ENCODE results near the gene GP9. TPM values are rescaled to one million over a fixed set of nuclear protein-coding genes. Genes with fewer than 3 reads are reported as not detected.
A peak's percentile ranks its signal among the peaks of the same experiment; 100 is the strongest.

GP9 gene
- total RNA-seq, 2 donors from 2014 or later: 0.29 TPM; not detected in 1

- ATAC-seq (peak; percentile 54 to 57), DNase-seq (no peak)
- intact Hi-C loops (cut with DNase I): no loop called here
Measured at GRCh38 chr3:129046037-129046731, 14.4 kb upstream of the GP9 start.

- ATAC-seq (peak in 1 of 2 donors; percentile 7), DNase-seq (no peak)
- intact Hi-C loops (cut with DNase I): no loop called here
Measured at GRCh38 chr3:129046732-129047552, 13.6 kb upstream of the GP9 start.

- DNase-seq: no peak
- intact Hi-C loops (cut with DNase I): no loop called here
Measured at GRCh38 chr3:129047553-129047839, 13.1 kb upstream of the GP9 start.

GRCh38 chr3:129050556-129051295, 9.9 kb upstream of the GP9 start:
- no peak for ATAC-seq
- DNase-seq: no peak
- intact Hi-C loops (cut with DNase I): loop anchor here in 1 of 2 donors (10.0 kb wide), 1 partner anchor 194 kb away; the partner anchor contains the start of gene COPG1

More at GRCh38 chr3:129047553-129047839, 13.1 kb upstream of the GP9 start:
- no peak for ATAC-seq

GRCh38 chr3:129051871-129052340, 8.7 kb upstream of the GP9 start:
- intact Hi-C loops (cut with DNase I): loop anchor here in 1 of 2 donors (2.0 to 10.0 kb wide), 3 partner anchors 35 to 193 kb away; partner anchors contain the start of genes COPG1 and RAB43
- DNase-seq: no peak
- ATAC-seq: peak in 1 of 2 donors; percentile 51

GRCh38 chr3:129052675-129053074, 7.9 kb upstream of the GP9 start:
- ATAC-seq: peak; percentile 74 to 87
- intact Hi-C loops (cut with DNase I): loop anchor here in 1 of 2 donors (2.0 to 10.0 kb wide), 3 partner anchors 34 to 192 kb away; partner anchors contain the start of genes COPG1 and RAB43

GRCh38 chr3:129054605-129055104, 5.9 kb upstream of the GP9 start:
- intact Hi-C loops (cut with DNase I): loop anchor here in 1 of 2 donors (10.0 kb wide), 1 partner anchor 190 kb away; the partner anchor contains the start of gene COPG1
- no peak for ATAC-seq
- no peak for DNase-seq

More at GRCh38 chr3:129052675-129053074, 7.9 kb upstream of the GP9 start:
- peak; percentile 75 for DNase-seq

GRCh38 chr3:129056451-129057173, 4.0 kb upstream of the GP9 start:
- ATAC-seq (no peak), DNase-seq (no peak)
- intact Hi-C loops (cut with DNase I): loop anchor here in 1 of 2 donors (10.0 kb wide), 1 partner anchor 188 kb away; the partner anchor contains the start of gene COPG1

- ATAC-seq: no peak
- intact Hi-C loops (cut with DNase I): loop anchor here in 1 of 2 donors (10.0 kb wide), 1 partner anchor 188 kb away; the partner anchor contains the start of gene COPG1
- DNase-seq: no peak
Measured at GRCh38 chr3:129057249-129057648, 3.3 kb upstream of the GP9 start.

GRCh38 chr3:129058441-129059200, 2.0 kb upstream of the GP9 start:
- intact Hi-C loops (cut with DNase I): loop anchor here in 1 of 2 donors (10.0 kb wide), 1 partner anchor 186 kb away; the partner anchor contains the start of gene COPG1
- ATAC-seq (peak; percentile 31 to 44), DNase-seq (no peak)

GRCh38 chr3:129059311-129059958, 1.1 kb upstream of the GP9 start:
- no peak for ATAC-seq
- no peak for DNase-seq

GRCh38 chr3:129061023-129061887, 676 bp downstream of the GP9 start:
- intact Hi-C loops (cut with DNase I): no loop called here
- DNase-seq: no peak
- no peak for ATAC-seq

More at GRCh38 chr3:129059311-129059958, 1.1 kb upstream of the GP9 start:
- intact Hi-C loops (cut with DNase I): loop anchor here in 1 of 2 donors (10.0 kb wide), 1 partner anchor 185 kb away; the partner anchor contains the start of gene COPG1

GRCh38 chr3:129061888-129062834, 1.6 kb downstream of the GP9 start:
- ATAC-seq (no peak), DNase-seq (no peak)
- intact Hi-C loops (cut with DNase I): no loop called here

GRCh38 chr3:129063091-129063640, 2.6 kb downstream of the GP9 start:
- ATAC-seq (no peak), DNase-seq (no peak)
- intact Hi-C loops (cut with DNase I): no loop called here

All from left cardiac atrium (tissue), 4 donors.